Coronary artery (tissue), 2 donors: ENCODE data around the gene FMO5.
"Not testable (repeated sequence)": the region's sequence is repeated elsewhere in the genome, so short reads cannot be mapped to it uniquely, and the experiment has no call there.

ENCODE experiments used
- DNase-seq: peaks from one replicate; pipeline ENCODE4 v3.0.0-alpha.2; 2017; ENCODE audit warnings: low spot score
- H3K27ac ChIP-seq, 2 donors: fragments of 200-600 bp; sonication (generic); one replicate each; pipeline ENCODE4 v1.5.1; 2016 to 2019
- H3K4me3 ChIP-seq: fragments of 200-600 bp; sonication (generic); 2 replicates; pipeline ENCODE4 v1.5.1; 2016; ENCODE audit warnings: mild to moderate bottlenecking, moderate library complexity
- TF ChIP-seq, protein P1 (sequence below): fragments of 200-600 bp; sonication (generic); IDR thresholded peaks from one replicate; pipeline ENCODE4 v1.5.1; 2019; ENCODE audit warnings: antibody characterized with exemption

Gene FMO5

DNA sequence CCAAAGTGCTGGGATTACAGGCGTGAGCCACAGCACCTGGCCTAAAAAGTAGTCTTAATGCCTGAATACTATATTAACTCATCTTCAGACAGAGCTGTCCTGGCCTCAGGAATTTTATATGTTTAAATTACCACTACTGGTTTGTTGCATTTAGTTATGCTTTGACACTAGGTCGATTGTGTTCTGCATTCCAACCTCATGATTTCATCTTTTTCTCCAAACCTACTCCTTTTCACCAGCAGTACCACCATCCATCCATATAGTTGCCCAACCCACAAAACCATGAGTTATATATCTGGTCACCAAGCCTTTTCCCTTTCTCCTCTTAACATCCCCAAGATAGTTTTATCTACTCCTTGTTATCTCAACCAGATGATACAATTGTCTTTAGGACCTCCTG, 22.6 kb downstream of the FMO5 start:
- no peak for DNase-seq
- Histone ChIP-seq H3K4me3 (no peak overlapping the region), H3K27ac (no peak overlapping the region)
- TF ChIP-seq, protein P1, sequence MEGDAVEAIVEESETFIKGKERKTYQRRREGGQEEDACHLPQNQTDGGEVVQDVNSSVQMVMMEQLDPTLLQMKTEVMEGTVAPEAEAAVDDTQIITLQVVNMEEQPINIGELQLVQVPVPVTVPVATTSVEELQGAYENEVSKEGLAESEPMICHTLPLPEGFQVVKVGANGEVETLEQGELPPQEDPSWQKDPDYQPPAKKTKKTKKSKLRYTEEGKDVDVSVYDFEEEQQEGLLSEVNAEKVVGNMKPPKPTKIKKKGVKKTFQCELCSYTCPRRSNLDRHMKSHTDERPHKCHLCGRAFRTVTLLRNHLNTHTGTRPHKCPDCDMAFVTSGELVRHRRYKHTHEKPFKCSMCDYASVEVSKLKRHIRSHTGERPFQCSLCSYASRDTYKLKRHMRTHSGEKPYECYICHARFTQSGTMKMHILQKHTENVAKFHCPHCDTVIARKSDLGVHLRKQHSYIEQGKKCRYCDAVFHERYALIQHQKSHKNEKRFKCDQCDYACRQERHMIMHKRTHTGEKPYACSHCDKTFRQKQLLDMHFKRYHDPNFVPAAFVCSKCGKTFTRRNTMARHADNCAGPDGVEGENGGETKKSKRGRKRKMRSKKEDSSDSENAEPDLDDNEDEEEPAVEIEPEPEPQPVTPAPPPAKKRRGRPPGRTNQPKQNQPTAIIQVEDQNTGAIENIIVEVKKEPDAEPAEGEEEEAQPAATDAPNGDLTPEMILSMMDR, result no peak

DNA sequence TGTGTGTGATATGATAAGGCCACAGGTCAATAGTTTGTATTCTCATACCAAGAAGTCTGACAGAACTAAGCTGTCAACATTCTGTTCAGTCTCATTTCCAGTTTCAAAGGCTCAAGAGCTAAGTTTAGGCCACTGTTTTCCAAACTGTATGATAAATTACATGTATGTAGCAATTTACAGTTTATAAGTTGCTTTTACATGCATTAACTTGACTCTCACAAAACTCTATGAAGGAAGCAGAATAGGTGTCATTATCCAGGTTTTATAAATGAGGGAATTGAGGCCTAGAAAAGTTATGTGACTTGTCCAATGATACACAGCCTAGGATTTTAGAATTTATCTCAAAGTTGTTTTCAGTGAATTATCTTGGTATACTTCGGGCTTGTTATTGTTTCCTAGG, 23.4 kb downstream of the FMO5 start:
- no peak for DNase-seq
- TF ChIP-seq, protein P1, result no peak
- Histone ChIP-seq H3K27ac (no peak overlapping the region), H3K4me3 (no peak overlapping the region)

DNA sequence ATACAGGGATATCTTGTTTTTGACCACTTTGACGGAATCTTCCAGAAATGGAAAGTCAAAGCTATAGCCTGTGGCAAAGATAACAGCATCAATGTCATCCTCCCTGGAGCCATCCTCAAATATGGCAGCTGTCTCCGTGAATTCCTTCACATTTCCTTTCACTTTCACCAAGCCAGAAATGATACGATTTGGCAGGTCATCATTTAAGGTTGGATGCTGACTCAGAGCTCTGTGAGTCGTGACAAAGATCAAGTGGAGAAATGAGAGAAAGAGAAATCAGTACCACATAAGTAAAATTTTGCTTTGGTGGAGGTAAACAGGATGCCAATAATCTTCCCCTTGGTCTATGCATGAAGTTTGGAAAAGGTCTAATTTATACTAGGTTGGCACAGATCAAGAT, 23.9 kb downstream of the FMO5 start:
- Histone ChIP-seq H3K4me3 (no peak overlapping the region), H3K27ac (no peak overlapping the region)
- no peak for DNase-seq
- TF ChIP-seq, protein P1, result no peak

DNA sequence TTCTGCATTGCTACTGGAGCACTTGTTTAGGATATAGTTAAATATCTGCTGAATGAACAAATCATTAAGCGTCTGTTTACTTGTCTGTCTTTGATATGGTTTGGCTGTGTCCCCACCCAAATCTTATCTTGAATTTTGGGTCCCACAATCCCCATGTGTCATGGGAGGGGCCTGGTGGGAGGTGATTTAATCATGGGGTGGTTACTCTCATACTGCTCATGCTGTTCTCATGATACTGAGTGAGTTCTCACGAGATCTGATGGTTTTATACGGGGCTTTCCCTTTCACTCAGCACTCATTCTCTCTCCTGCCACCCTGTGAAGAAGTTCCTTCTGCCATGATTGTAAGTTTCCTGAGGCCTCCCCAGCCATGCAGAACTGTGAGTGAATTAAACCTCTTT, 27.8 kb downstream of the FMO5 start:
- not testable (repeated sequence) for H3K27ac ChIP-seq, H3K4me3 ChIP-seq, DNase-seq

DNA sequence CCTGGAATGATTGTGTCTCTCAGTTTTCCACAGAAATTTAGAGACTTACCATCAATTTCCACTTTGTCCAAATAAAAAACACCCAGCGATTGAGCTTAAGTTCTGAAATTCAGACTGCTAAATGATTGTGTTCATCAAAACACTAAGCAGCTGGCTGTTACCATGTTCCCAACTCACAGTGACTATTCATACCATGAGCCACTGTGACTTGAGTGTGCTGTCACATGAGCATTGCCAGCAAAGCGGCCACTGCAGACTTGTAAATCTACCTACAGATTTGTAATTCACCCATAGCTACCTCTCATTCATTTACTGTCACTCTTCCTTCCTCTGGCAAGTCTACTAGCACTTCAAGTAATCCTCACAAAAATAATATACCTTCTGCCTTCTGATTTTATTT, 35.6 kb downstream of the FMO5 start:
- H3K4me3 ChIP-seq, result no peak overlapping the region
- H3K27ac ChIP-seq, result no peak overlapping the region
- no peak for DNase-seq
- TF ChIP-seq, protein P1, result no peak

DNA sequence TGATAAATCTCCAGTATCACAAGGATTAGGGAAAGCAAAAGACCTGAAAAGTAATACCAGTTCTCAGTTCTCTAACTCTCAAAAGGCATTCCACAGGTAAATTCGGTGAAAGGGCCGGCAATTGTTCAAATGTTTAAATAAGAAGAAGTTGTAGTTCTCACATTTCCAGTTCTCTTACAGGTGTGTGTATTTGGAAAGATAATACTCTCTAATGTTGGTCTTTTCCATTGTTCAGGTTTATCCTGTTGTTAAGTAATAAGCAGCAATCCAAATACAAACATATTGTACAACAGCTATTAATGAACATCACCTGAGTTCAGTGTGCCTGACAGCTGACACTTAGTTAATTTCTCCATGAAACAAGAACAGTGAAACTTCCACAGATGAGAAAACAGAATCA, 39.7 kb downstream of the FMO5 start:
- TF ChIP-seq, protein P1, result no peak
- DNase-seq, result no peak
- H3K27ac ChIP-seq, result no peak overlapping the region

DNA sequence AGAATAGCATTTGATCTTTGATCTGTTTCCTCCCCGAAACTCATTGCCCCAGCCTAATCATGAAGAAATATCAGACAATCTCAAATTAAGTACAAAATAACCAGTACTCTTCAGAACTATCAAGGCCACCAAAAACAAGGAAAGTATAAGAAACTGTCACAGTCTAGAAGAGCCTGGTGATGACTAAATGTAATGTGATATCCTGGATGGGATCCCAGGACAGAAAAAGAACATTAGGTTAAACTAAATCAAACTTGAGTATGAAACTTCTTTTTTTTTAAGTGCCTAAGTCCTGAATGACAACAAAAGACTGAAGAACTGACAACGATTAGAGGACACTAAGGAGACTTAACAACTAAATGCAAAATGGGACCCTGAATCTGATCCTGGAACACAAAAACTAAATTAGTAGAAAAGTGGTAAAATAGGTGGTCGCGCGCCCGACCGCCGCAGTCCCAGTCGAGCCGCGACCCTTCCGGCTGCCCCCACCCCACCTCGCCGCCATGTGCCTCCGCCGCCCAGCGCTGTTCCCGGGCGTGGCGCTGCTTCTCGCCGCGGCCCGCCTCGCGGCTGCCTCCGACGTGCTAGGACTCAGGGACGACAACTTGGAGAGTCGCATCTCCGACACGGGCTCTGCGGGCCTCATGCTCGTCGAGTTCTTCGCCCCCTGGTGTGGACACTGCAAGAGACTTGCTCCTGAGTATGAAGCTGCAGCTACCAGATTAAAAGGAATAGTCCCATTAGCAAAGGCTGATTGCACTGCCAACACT, 47.3 kb downstream of the FMO5 start:
- H3K4me3 ChIP-seq, result peak overlapping the region; percentile 64
- peak overlapping the region in 1 of 2 donors; percentile 41 for H3K27ac ChIP-seq
- TF ChIP-seq, protein P1, result no peak
- no peak for DNase-seq

More for the DNA sequence above, 39.7 kb downstream of the FMO5 start:
- H3K4me3 ChIP-seq, result no peak overlapping the region
